ENCODE data around the gene MAB21L3.

The MAB21L3 gene

GRCh38 chr1:116107371-116107770 is 3.8 kb upstream of the MAB21L3 start:
- DNase-seq (ENCODE audit: low read depth, low spot score) = no peak

- DNase-seq (ENCODE audit: low read depth, low spot score) = no peak
These were observed 374 bp downstream of the MAB21L3 start for GRCh38 chr1:116111524-116112021.

- DNase-seq (ENCODE audit: low read depth, low spot score) = no peak
These were observed 1.4 kb downstream of the MAB21L3 start for GRCh38 chr1:116112388-116113140.

GRCh38 chr1:116113615-116114014 is 2.4 kb downstream of the MAB21L3 start:
- DNase-seq (ENCODE audit: low read depth, low spot score) = no peak

GRCh38 chr1:116115476-116116439 is 4.6 kb downstream of the MAB21L3 start:
- no peak for DNase-seq (ENCODE audit: low read depth, low spot score)

- no peak for DNase-seq (ENCODE audit: low read depth, low spot score)
These were observed 7.3 kb downstream of the MAB21L3 start for GRCh38 chr1:116118471-116118870.

- DNase-seq (ENCODE audit: low read depth, low spot score) = no peak
These were observed 8.7 kb downstream of the MAB21L3 start for GRCh38 chr1:116119876-116120275.

- no peak for DNase-seq (ENCODE audit: low read depth, low spot score)
These were observed 12.0 kb downstream of the MAB21L3 start for GRCh38 chr1:116122955-116123757.

GRCh38 chr1:116123837-116124533 is 12.8 kb downstream of the MAB21L3 start:
- no peak for DNase-seq (ENCODE audit: low read depth, low spot score)

- no peak for DNase-seq (ENCODE audit: low read depth, low spot score)
These were observed 14.6 kb downstream of the MAB21L3 start for GRCh38 chr1:116125758-116126157.

GRCh38 chr1:116126281-116126680 is 15.1 kb downstream of the MAB21L3 start:
- DNase-seq (ENCODE audit: low read depth, low spot score) = no peak

GRCh38 chr1:116127123-116127847 is 16.1 kb downstream of the MAB21L3 start:
- no peak for DNase-seq (ENCODE audit: low read depth, low spot score)

- DNase-seq (ENCODE audit: low read depth, low spot score) = no peak
These were observed 16.8 kb downstream of the MAB21L3 start for GRCh38 chr1:116127848-116128540.

GRCh38 chr1:116128664-116129063 is 17.5 kb downstream of the MAB21L3 start:
- DNase-seq (ENCODE audit: low read depth, low spot score) = no peak

GRCh38 chr1:116129537-116129936 is 18.3 kb downstream of the MAB21L3 start:
- no peak for DNase-seq (ENCODE audit: low read depth, low spot score)

GRCh38 chr1:116130356-116130755 is 19.2 kb downstream of the MAB21L3 start:
- DNase-seq (ENCODE audit: low read depth, low spot score) = no peak

GRCh38 chr1:116131170-116131569 is 20.0 kb downstream of the MAB21L3 start:
- DNase-seq (ENCODE audit: low read depth, low spot score) = no peak

- no peak for DNase-seq (ENCODE audit: low read depth, low spot score)
These were observed 20.8 kb downstream of the MAB21L3 start for GRCh38 chr1:116131866-116132605.

Data from activated CD4-positive, CD25-positive, alpha-beta regulatory T cell treated with anti-CD3 and anti-CD28 coated beads, Interleukin-2, amount 50 U/mL, for 16 hours (primary cell).